GM21825 (cell line): ENCODE data around the gene ALX4.

Source experiments
- ATAC-seq: cut with Tn5 transposase; IDR thresholded peaks from one replicate; pipeline ENCODE4 v1.9.1; 2021; ENCODE audit warnings: mild to moderate bottlenecking, moderate library complexity; ENCODE audit not compliant: unreplicated experiment

ALX4 gene

GRCh38 chr11:44269369-44270351 lies 40.3 kb downstream of the ALX4 start:
- ATAC-seq: no peak

- ATAC-seq: no peak
Measured at GRCh38 chr11:44268614-44269080, 41.3 kb downstream of the ALX4 start.

- ATAC-seq: no peak
Measured at GRCh38 chr11:44267750-44268613, 42.0 kb downstream of the ALX4 start.

- ATAC-seq: no peak
Measured at GRCh38 chr11:44267006-44267749, 42.8 kb downstream of the ALX4 start.

GRCh38 chr11:44266056-44266780 lies 43.7 kb downstream of the ALX4 start:
- ATAC-seq: no peak

GRCh38 chr11:44264761-44265160 lies 45.2 kb downstream of the ALX4 start:
- ATAC-seq: no peak

- ATAC-seq: no peak
Measured at GRCh38 chr11:44264438-44264749, 45.5 kb downstream of the ALX4 start.

- no peak for ATAC-seq
Measured at GRCh38 chr11:44263738-44264437, 46.1 kb downstream of the ALX4 start.

- no peak for ATAC-seq
Measured at GRCh38 chr11:44261800-44262591, 47.9 kb downstream of the ALX4 start.

GRCh38 chr11:44260081-44260480 lies 49.9 kb downstream of the ALX4 start:
- ATAC-seq: no peak

- ATAC-seq: no peak
Measured at GRCh38 chr11:44258839-44259420, 51.0 kb downstream of the ALX4 start.

- no peak for ATAC-seq
Measured at GRCh38 chr11:44258190-44258489, 51.8 kb downstream of the ALX4 start.

- no peak for ATAC-seq
Measured at GRCh38 chr11:44257338-44258189, 52.4 kb downstream of the ALX4 start.

- no peak for ATAC-seq
Measured at GRCh38 chr11:44256673-44257291, 53.2 kb downstream of the ALX4 start.

GRCh38 chr11:44255406-44256071 lies 54.4 kb downstream of the ALX4 start:
- ATAC-seq: no peak

- no peak for ATAC-seq
Measured at GRCh38 chr11:44252999-44253602, 56.8 kb downstream of the ALX4 start.
